ENCODE results near the gene HIBADH.

Gene HIBADH

GRCh38 chr7:27635728-27636127, 27.0 kb downstream of the HIBADH start:
- TF ChIP-seq GATA3 (IDR thresholded peaks at IDR 0.05; ENCODE audit: low read depth, low read length) (no peak), GATA2 (IDR thresholded peaks at IDR 0.05; ENCODE audit: low read depth, low read length) (no peak)

GRCh38 chr7:27634671-27635493, 27.8 kb downstream of the HIBADH start:
- TF ChIP-seq GATA2 (IDR thresholded peaks at IDR 0.05; ENCODE audit: low read depth, low read length) = no peak
- no peak for TF ChIP-seq GATA3 (IDR thresholded peaks at IDR 0.05; ENCODE audit: low read depth, low read length)

- TF ChIP-seq GATA2 (IDR thresholded peaks at IDR 0.05; ENCODE audit: low read depth, low read length) (no peak), GATA3 (IDR thresholded peaks at IDR 0.05; ENCODE audit: low read depth, low read length) (no peak)
These were observed 29.6 kb downstream of the HIBADH start for GRCh38 chr7:27633062-27633461.

- TF ChIP-seq GATA3 (IDR thresholded peaks at IDR 0.05; ENCODE audit: low read depth, low read length) = no peak
- no peak for TF ChIP-seq GATA2 (IDR thresholded peaks at IDR 0.05; ENCODE audit: low read depth, low read length)
These were observed 31.3 kb downstream of the HIBADH start for GRCh38 chr7:27631391-27631790.

GRCh38 chr7:27627146-27627545, 35.5 kb downstream of the HIBADH start:
- TF ChIP-seq GATA3 (IDR thresholded peaks at IDR 0.05; ENCODE audit: low read depth, low read length) (no peak), GATA2 (IDR thresholded peaks at IDR 0.05; ENCODE audit: low read depth, low read length) (no peak)

GRCh38 chr7:27619492-27619891, 43.2 kb downstream of the HIBADH start:
- TF ChIP-seq GATA2 (IDR thresholded peaks at IDR 0.05; ENCODE audit: low read depth, low read length) = no peak
- TF ChIP-seq GATA3 (IDR thresholded peaks at IDR 0.05; ENCODE audit: low read depth, low read length) = no peak

- TF ChIP-seq GATA3 (IDR thresholded peaks at IDR 0.05; ENCODE audit: low read depth, low read length) = no peak
These were observed 44.9 kb downstream of the HIBADH start for GRCh38 chr7:27617651-27618381.

GRCh38 chr7:27616914-27617548, 45.7 kb downstream of the HIBADH start:
- TF ChIP-seq GATA3 (IDR thresholded peaks at IDR 0.05; ENCODE audit: low read depth, low read length) (no peak), GATA2 (IDR thresholded peaks at IDR 0.05; ENCODE audit: low read depth, low read length) (no peak)

- TF ChIP-seq GATA3 (IDR thresholded peaks at IDR 0.05; ENCODE audit: low read depth, low read length) = no peak
- no peak for TF ChIP-seq GATA2 (IDR thresholded peaks at IDR 0.05; ENCODE audit: low read depth, low read length)
These were observed 46.5 kb downstream of the HIBADH start for GRCh38 chr7:27616186-27616491.

GRCh38 chr7:27615420-27616185, 47.1 kb downstream of the HIBADH start:
- TF ChIP-seq GATA2 (IDR thresholded peaks at IDR 0.05; ENCODE audit: low read depth, low read length) = no peak
- no peak for TF ChIP-seq GATA3 (IDR thresholded peaks at IDR 0.05; ENCODE audit: low read depth, low read length)

- TF ChIP-seq GATA3 (IDR thresholded peaks at IDR 0.05; ENCODE audit: low read depth, low read length) (no peak), GATA2 (IDR thresholded peaks at IDR 0.05; ENCODE audit: low read depth, low read length) (no peak)
These were observed 48.6 kb downstream of the HIBADH start for GRCh38 chr7:27614095-27614494.

- TF ChIP-seq GATA2 (IDR thresholded peaks at IDR 0.05; ENCODE audit: low read depth, low read length) (no peak), GATA3 (IDR thresholded peaks at IDR 0.05; ENCODE audit: low read depth, low read length) (no peak)
These were observed 51.6 kb downstream of the HIBADH start for GRCh38 chr7:27611059-27611458.

GRCh38 chr7:27608776-27609495, 53.7 kb downstream of the HIBADH start:
- TF ChIP-seq GATA2 (IDR thresholded peaks at IDR 0.05; ENCODE audit: low read depth, low read length) (no peak), GATA3 (IDR thresholded peaks at IDR 0.05; ENCODE audit: low read depth, low read length) (no peak)
